ENCODE data around the gene APP. TPM values are rescaled to one million over a fixed set of nuclear protein-coding genes. Genes with fewer than 3 reads are reported as not detected.

Gene APP
- total RNA-seq = 1 to 10 TPM; 6.1 to 7.8 TPM

DNA sequence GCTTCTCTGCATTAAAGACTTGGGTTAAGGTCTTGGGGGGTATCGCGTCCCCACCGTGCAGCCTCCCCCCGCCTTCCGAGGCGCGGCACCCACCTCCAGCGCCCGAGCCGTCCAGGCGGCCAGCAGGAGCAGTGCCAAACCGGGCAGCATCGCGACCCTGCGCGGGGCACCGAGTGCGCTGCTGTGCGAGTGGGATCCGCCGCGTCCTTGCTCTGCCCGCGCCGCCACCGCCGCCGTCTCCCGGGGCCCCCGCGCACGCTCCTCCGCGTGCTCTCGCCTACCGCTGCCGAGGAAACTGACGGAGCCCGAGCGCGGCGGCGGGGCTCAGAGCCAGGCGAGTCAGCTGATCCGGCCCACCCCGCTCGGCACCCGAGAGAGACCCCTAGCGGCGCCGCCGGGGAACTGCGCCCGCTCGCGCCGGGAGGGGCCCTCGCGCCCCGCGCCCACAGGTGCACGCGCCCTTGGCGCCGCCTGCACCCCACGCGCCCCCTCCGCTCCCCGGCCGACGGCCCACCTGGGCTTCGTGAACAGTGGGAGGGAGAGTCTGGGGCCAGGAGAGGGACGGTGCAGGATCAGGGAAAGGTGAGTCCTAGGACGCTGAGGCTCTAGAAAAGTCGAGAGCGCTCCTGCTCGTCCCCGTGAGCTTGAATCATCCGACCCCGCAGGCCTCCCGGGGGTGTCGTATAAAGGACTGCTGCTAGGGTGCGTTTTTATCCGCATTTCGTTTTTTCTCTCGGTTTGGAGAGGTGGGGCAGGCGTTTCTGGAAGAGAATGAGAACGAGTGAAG, at the start of gene APP:
Gene APP, minus strand, starts transcription at position 300 of the 787 bp plus-strand sequence. Its CDS starts 150 bp downstream, at position 150.
- Mint-ChIP-seq H3K4me3 (peak within 1 kb of the TSS; percentile 77), H3K9me3 (no peaks in the 10 kb centered on the region), H3K27ac (peak within 1 kb of the TSS in 1 of 2 donors; percentile 57), H3K4me1 (ENCODE audit: low read depth in 2 of 2) (peaks cover 17 to 20% of the 10 kb centered on the region in 2 donors), H3K27me3 (peaks cover 27 to 56% of the 10 kb centered on the region in 2 donors), H3K36me3 (no peaks in the 10 kb centered on the region)
- DNase-seq (ENCODE audit: low spot score) (peak; percentile 88), ATAC-seq (peak; percentile 88 to 95)

DNA sequence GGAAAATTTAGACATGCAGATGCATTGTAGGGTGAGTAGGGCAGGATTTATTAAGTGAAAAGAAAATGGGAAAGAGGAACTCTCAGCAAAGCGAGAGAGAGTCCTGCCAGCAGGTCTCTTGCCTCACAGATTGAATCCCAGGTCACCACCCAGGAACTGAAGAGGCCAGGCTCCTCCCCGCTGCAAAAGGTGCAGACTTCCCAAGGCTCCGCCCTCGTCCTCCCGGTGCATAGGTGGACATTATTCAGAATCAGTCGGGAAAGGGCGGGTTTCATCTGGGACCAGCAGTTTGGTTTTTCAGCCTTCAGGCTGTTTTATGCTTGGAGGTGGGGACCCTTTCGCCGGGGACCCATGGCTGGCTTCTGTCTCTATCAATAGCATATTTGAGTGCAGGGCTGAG, 41.6 kb upstream of the APP start:
- H3K27ac Mint-ChIP-seq = no peak overlapping the region
- no peaks in the 10 kb centered on the region for H3K4me1 Mint-ChIP-seq (ENCODE audit: low read depth in 2 of 2)
- ATAC-seq (no peak), DNase-seq (ENCODE audit: low spot score) (no peak)
- no peaks in the 10 kb centered on the region for H3K27me3 Mint-ChIP-seq
- H3K36me3 Mint-ChIP-seq = peaks cover under 1% of the 10 kb centered on the region
- H3K4me3 Mint-ChIP-seq = no peak overlapping the region
- peaks cover 2% of the 10 kb centered on the region for H3K9me3 Mint-ChIP-seq

DNA sequence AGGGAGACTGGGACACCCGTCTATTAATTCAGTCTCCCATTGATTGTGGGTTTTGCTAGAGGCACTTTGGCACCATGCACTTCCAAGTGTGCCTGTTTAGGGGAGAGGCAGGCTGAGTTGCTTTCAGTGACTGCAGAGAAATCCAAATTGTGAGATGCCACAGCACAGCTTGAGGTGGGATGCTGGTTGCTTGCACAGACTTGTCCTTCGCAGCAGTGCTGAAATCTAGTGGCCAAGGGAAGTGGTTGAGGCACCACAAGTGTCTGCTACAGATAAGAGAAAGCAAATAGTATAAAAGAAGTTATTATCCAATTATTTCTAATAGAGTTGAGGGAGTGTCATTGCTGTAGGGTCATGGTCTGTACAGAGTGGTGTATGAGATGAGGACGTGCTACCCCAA, 40.0 kb upstream of the APP start:
- DNase-seq (ENCODE audit: low spot score) (no peak), ATAC-seq (no peak)
- H3K9me3 Mint-ChIP-seq = peaks cover 3% of the 10 kb centered on the region
- no peak overlapping the region for H3K27ac Mint-ChIP-seq
- H3K4me3 Mint-ChIP-seq = no peak overlapping the region
- H3K27me3 Mint-ChIP-seq = peaks cover 0 to 3% of the 10 kb centered on the region in 2 donors
- H3K36me3 Mint-ChIP-seq = no peaks in the 10 kb centered on the region
- H3K4me1 Mint-ChIP-seq (ENCODE audit: low read depth in 2 of 2) = no peaks in the 10 kb centered on the region

DNA sequence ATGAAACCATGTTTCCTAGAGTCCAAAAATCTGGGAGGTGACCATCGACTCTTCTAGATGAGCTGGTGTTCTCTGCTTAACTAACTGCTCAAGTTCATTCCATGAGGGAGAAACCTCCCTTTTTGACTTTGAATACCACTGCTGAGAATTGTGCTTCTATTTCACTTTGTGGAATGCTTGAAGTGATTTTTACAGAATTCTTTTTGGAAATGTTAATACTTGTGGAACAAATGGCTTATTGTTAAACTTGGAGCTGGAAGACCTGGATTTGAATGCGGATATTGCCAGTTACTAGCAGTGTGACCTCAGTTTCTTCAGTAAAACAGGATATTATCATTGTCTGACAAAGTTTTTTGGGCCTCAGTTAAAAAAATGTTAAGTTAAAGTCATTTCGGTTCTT, 36.5 kb upstream of the APP start:
- Mint-ChIP-seq H3K4me1 (ENCODE audit: low read depth in 2 of 2) (no peaks in the 10 kb centered on the region), H3K4me3 (no peak overlapping the region), H3K9me3 (peaks cover 3% of the 10 kb centered on the region), H3K36me3 (no peaks in the 10 kb centered on the region), H3K27ac (no peak overlapping the region), H3K27me3 (peaks cover 0 to 3% of the 10 kb centered on the region in 2 donors)
- DNase-seq (ENCODE audit: low spot score) (no peak), ATAC-seq (no peak)

DNA sequence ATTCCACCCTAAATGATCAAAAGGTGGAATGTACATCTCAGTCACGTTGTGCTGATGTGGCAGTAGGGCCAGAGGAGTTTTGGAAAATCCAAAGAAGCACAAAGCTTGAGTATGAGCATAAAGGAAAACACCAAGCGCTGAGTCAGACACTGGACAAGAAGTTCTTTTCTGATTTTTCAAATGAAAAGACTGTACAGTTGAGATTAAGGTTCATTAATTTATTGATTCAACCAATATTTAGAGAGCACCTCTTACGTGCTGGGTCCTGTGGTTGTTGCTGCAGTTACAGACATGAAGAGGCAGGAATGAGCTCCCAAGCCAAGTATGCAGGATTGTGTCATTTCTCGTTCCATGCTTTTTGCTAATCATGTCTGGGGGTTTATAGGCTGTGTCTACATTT, 28.9 kb upstream of the APP start:
- H3K4me1 Mint-ChIP-seq (ENCODE audit: low read depth in 2 of 2) = no peaks in the 10 kb centered on the region
- no peak overlapping the region for H3K27ac Mint-ChIP-seq
- H3K36me3 Mint-ChIP-seq = no peaks in the 10 kb centered on the region
- H3K9me3 Mint-ChIP-seq = no peaks in the 10 kb centered on the region
- ATAC-seq = no peak
- no peak overlapping the region for H3K4me3 Mint-ChIP-seq
- no peaks in the 10 kb centered on the region for H3K27me3 Mint-ChIP-seq
- DNase-seq (ENCODE audit: low spot score) = no peak

GRCh38 chr21:26195708-26196107, 25.1 kb upstream of the APP start:
- ATAC-seq = no peak
- no peaks in the 10 kb centered on the region for H3K27me3 Mint-ChIP-seq
- H3K4me3 Mint-ChIP-seq = no peak overlapping the region

DNA sequence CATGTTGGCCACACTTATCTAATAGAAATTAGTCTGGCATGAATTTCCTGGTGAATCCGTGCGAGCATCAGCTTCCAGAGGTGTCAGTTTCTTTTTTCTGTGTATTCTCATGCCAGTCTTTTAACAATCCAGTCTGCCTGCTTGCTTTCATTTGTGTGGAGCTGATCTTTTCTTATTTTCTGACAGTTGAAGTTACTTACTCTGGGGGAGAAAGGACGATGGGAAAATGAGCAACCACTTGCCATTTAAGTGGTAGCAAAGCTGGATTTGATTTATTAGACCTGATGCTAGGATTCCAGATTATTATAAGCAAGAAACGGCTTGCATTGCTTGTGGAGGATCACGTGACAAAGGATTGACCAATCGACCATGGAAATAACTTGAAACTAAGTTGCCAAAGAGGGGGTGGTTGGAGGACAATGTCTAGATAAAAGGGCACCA, 24.3 kb upstream of the APP start:
- Mint-ChIP-seq H3K4me1 (ENCODE audit: low read depth in 2 of 2) (no peaks in the 10 kb centered on the region), H3K27me3 (no peaks in the 10 kb centered on the region), H3K9me3 (peaks cover 3% of the 10 kb centered on the region), H3K27ac (no peak overlapping the region), H3K36me3 (no peaks in the 10 kb centered on the region), H3K4me3 (no peak overlapping the region)
- no peak for DNase-seq (ENCODE audit: low spot score)
- no peak for ATAC-seq

More at GRCh38 chr21:26195708-26196107, 25.1 kb upstream of the APP start:
- H3K36me3 Mint-ChIP-seq = no peaks in the 10 kb centered on the region
- no peak overlapping the region for H3K27ac Mint-ChIP-seq
- no peaks in the 10 kb centered on the region for H3K4me1 Mint-ChIP-seq (ENCODE audit: low read depth in 2 of 2)
- DNase-seq (ENCODE audit: low spot score) = no peak
- peaks cover 3% of the 10 kb centered on the region for H3K9me3 Mint-ChIP-seq

GRCh38 chr21:26194326-26194725, 23.8 kb upstream of the APP start:
- peaks cover 3% of the 10 kb centered on the region for H3K9me3 Mint-ChIP-seq
- DNase-seq (ENCODE audit: low spot score) = no peak
- H3K27ac Mint-ChIP-seq = no peak overlapping the region
- H3K36me3 Mint-ChIP-seq = no peaks in the 10 kb centered on the region
- ATAC-seq = no peak
- H3K27me3 Mint-ChIP-seq = no peaks in the 10 kb centered on the region
- H3K4me3 Mint-ChIP-seq = no peak overlapping the region
- H3K4me1 Mint-ChIP-seq (ENCODE audit: low read depth in 2 of 2) = no peaks in the 10 kb centered on the region

- Mint-ChIP-seq H3K4me3 (no peak overlapping the region), H3K36me3 (no peaks in the 10 kb centered on the region), H3K4me1 (ENCODE audit: low read depth in 2 of 2) (no peaks in the 10 kb centered on the region), H3K9me3 (peaks cover 3% of the 10 kb centered on the region), H3K27me3 (no peaks in the 10 kb centered on the region), H3K27ac (no peak overlapping the region)
- ATAC-seq (no peak), DNase-seq (ENCODE audit: low spot score) (no peak)
These were observed 21.0 kb upstream of the APP start for GRCh38 chr21:26191609-26192008.

DNA sequence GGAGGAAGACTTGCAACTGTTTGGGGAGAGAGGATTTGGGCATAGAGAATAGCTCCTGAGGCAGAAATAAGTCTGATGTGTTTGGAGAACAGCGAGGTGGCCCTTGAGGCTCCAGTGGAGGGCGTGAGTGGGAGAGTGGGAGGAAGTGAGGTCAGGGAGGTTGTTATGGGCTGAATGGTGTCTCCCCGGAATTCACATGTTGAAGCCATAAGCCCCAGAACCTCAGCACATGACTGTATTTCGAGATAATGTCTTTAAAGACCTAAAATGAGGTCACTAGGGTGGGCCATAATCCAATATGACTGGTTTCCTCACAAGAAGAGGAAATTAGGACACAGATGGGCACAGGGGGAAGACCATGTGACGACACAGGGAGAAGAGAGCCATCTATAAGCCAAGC, 17.9 kb upstream of the APP start:
- no peak overlapping the region for H3K27ac Mint-ChIP-seq
- no peaks in the 10 kb centered on the region for H3K36me3 Mint-ChIP-seq
- ATAC-seq = no peak

DNA sequence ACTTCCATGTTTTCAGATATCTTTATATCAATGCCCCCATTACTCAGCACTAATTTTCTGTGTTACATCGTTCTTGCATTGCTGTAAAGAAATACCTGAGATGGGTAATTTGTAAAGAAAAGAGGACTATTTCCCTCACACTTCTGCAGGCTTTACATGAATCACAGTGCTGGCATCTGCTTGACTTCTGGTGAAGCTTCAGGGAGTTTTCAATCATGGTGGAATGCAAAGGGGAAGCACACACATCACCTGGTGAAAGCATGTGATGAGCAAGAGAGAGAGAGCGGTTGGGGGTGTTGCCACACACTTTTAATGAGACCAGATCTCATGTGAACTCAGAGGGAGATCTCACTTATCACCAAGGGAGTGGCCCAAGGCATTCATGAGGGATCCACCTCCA, 14.9 kb upstream of the APP start:
- no peak overlapping the region for H3K4me3 Mint-ChIP-seq
- H3K36me3 Mint-ChIP-seq = no peaks in the 10 kb centered on the region
- H3K27me3 Mint-ChIP-seq = peaks cover 0 to 2% of the 10 kb centered on the region in 2 donors
- peaks cover 2% of the 10 kb centered on the region for H3K9me3 Mint-ChIP-seq
- H3K27ac Mint-ChIP-seq = no peak overlapping the region
- ATAC-seq = no peak
- DNase-seq (ENCODE audit: low spot score) = no peak
- no peaks in the 10 kb centered on the region for H3K4me1 Mint-ChIP-seq (ENCODE audit: low read depth in 2 of 2)

More for the DNA sequence above, 17.9 kb upstream of the APP start:
- no peaks in the 10 kb centered on the region for H3K4me1 Mint-ChIP-seq (ENCODE audit: low read depth in 2 of 2)
- no peak for DNase-seq (ENCODE audit: low spot score)
- no peak overlapping the region for H3K4me3 Mint-ChIP-seq
- peaks cover 0 to 2% of the 10 kb centered on the region in 2 donors for H3K27me3 Mint-ChIP-seq
- H3K9me3 Mint-ChIP-seq = peaks cover 2% of the 10 kb centered on the region

GRCh38 chr21:26185021-26185420, 14.5 kb upstream of the APP start:
- Mint-ChIP-seq H3K9me3 (peaks cover 2% of the 10 kb centered on the region), H3K36me3 (no peaks in the 10 kb centered on the region), H3K27ac (no peak overlapping the region), H3K4me1 (ENCODE audit: low read depth in 2 of 2) (no peaks in the 10 kb centered on the region), H3K4me3 (no peak overlapping the region), H3K27me3 (peaks cover 0 to 2% of the 10 kb centered on the region in 2 donors)
- no peak for ATAC-seq
- DNase-seq (ENCODE audit: low spot score) = no peak

DNA sequence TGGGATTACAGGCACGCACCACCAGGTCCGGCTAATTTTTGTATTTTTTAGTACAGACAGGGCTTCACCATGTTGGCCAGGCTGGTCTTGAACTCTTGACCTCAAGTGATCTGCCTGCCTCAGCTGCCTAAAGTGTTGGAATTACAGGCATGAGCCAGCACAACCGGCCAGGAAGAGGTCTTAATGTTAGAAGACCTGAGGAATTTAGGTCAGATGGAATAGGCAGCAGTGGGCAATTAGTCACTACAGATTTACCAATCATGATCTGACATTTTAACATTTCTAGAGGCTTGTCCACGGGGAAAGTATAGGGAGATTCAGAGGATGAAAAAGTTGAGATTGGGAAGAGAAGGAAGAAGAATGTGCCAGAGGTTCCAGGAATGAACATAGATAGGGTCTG, 8.9 kb upstream of the APP start:
- H3K4me1 Mint-ChIP-seq (ENCODE audit: low read depth in 2 of 2) = no peaks in the 10 kb centered on the region
- ATAC-seq (no peak), DNase-seq (ENCODE audit: low spot score) (no peak)
- no peak overlapping the region for H3K27ac Mint-ChIP-seq
- H3K4me3 Mint-ChIP-seq = no peak overlapping the region
- H3K9me3 Mint-ChIP-seq = no peaks in the 10 kb centered on the region
- H3K36me3 Mint-ChIP-seq = no peaks in the 10 kb centered on the region
- peaks cover 4 to 10% of the 10 kb centered on the region in 2 donors for H3K27me3 Mint-ChIP-seq

- Mint-ChIP-seq H3K36me3 (no peaks in the 10 kb centered on the region), H3K4me1 (ENCODE audit: low read depth in 2 of 2) (no peaks in the 10 kb centered on the region), H3K9me3 (no peaks in the 10 kb centered on the region), H3K27me3 (peaks cover 4 to 19% of the 10 kb centered on the region in 2 donors), H3K27ac (no peak overlapping the region), H3K4me3 (no peak overlapping the region)
- no peak for DNase-seq (ENCODE audit: low spot score)
- no peak for ATAC-seq
These were observed 7.3 kb upstream of the APP start for GRCh38 chr21:26177746-26178426.
